ENCODE measurements around the gene ANKS1A. TPM values are rescaled to one million over a fixed set of nuclear protein-coding genes. Genes with fewer than 3 reads are reported as not detected.
A peak's percentile ranks its signal among the peaks of the same experiment; 100 is the strongest.

Gene ANKS1A
- total and polyA plus RNA-seq, 3 experiments from 2014 or later: 3.0 to 9.6 (median 8.7) TPM

DNA sequence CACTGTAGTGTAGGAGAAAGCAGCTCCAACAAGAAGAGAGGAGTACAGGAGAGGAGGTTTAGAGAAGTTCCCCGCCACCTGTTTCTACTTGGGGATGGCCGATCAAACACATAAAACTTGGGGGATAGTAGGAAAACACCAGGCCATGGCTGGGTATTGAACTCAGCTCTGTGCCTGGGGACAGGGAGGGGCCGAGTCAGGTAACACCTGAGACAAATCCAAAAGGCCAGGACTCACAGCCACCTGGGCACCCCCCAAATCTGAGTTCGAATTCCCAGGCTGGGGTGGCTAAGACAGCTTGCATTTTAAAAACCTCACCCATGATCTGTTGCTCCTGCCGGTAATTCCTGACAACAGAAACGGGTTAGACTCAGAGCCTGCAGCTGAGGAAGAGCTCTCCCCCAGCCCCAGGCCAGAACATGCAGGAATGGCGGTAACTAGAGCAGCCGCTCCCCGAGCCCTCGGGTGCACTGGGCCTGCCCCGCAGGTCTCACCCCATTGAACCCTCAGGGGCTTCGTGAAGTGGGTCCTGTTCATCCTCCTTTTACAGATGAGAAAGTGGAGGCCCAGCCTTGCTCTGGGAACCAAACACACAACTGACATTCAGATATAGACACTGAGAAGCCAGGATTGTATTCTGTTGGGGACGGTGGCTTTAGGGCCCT lies 191.1 kb downstream of the ANKS1A start:
- Histone ChIP-seq H3K36me3 (ENCODE audit: insufficient read depth, low read length) (no peaks in the 10 kb centered on the region), H3K27me3 (ENCODE audit: insufficient read depth, low read length, poor library complexity, severe bottlenecking) (no peaks in the 10 kb centered on the region), H3K27ac (ENCODE audit: low read depth, low read length) (no peak overlapping the region), H3K4me3 (ENCODE audit: low read length) (no peak overlapping the region), H3K4me1 (ENCODE audit: insufficient read depth, low read length) (no peaks in the 10 kb centered on the region), H3K9me3 (ENCODE audit: low read length) (no peaks in the 10 kb centered on the region)
- Mint-ChIP-seq H3K27me3 (no peaks in the 10 kb centered on the region), H3K4me1 (no peaks in the 10 kb centered on the region), H3K4me3 (no peak overlapping the region), H3K9me3 (no peaks in the 10 kb centered on the region), H3K27ac (no peak overlapping the region), H3K36me3 (peaks cover 0 to 77% (median 11%) of the 10 kb centered on the region in 3 donors)
- no peak for DNase-seq
- ChIA-PET CTCF (no interaction called here), POLR2A (no interaction called here)

DNA sequence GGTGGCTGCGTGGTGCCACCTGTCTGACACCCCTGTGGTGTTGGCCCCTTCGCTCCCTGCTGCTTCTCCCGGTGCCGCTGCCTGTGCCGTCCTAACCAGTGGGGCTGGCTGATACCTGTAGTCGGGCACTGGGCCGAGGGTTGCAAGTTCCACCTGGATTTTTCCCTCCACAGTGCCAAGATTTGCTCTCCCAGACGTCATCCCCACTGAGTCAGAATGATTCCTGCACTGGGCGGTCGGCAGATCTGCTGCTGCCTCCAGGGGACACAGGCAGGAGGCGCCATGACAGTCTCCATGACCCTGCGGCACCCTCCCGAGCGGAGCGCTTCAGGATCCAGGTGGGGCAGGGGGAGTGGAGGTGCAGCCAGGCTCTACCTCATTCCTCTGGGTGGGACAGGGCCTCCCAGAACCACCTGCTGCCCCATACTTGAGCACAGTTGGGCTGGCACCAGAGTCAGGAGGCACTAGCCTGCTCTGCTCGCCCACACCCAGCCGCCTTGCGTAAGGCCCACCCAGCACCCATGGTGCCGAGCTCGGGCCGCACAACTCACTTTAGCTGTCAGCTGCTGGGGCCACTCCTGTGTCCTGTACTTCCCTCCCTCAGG lies 191.9 kb downstream of the ANKS1A start:
- Mint-ChIP-seq H3K4me1 (no peaks in the 10 kb centered on the region), H3K27me3 (no peaks in the 10 kb centered on the region), H3K36me3 (peaks cover 0 to 79% (median 14%) of the 10 kb centered on the region in 3 donors), H3K4me3 (no peak overlapping the region), H3K27ac (no peak overlapping the region), H3K9me3 (no peaks in the 10 kb centered on the region)
- H3K4me1 ChIP-seq (ENCODE audit: insufficient read depth, low read length): no peaks in the 10 kb centered on the region
- H3K27ac ChIP-seq (ENCODE audit: low read depth, low read length): no peak overlapping the region
- no peaks in the 10 kb centered on the region for H3K27me3 ChIP-seq (ENCODE audit: insufficient read depth, low read length, poor library complexity, severe bottlenecking)
- CTCF ChIA-PET: no interaction called here
- no peak overlapping the region for H3K4me3 ChIP-seq (ENCODE audit: low read length)
- H3K36me3 ChIP-seq (ENCODE audit: insufficient read depth, low read length): no peaks in the 10 kb centered on the region
- POLR2A ChIA-PET: no interaction called here
- DNase-seq: no peak
- no peaks in the 10 kb centered on the region for H3K9me3 ChIP-seq (ENCODE audit: low read length)

DNA sequence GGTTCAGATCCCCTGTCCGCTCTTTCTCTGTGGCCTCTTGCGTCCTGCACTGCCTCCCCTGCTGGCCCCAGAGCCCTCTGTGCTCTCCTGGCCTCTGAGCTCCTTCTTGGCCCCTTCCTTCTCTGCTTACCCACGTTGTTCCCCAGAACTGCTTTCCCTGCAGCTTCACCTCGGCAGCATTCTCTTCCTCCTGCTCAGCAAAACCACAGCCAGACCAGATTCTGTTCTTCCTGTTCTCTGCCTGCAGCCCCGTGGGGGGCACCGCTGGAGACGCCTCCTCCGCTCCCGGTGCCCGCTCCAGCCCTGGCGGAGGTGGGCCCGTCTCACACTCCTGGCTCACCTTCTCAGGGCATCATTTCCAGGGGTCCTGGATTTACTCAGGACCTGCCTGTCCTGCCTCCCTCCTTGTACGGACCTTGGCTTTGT lies 192.4 kb downstream of the ANKS1A start:
- no peaks in the 10 kb centered on the region for H3K36me3 ChIP-seq (ENCODE audit: insufficient read depth, low read length)
- Mint-ChIP-seq H3K4me1 (no peaks in the 10 kb centered on the region), H3K36me3 (peaks cover 0 to 84% (median 14%) of the 10 kb centered on the region in 3 donors), H3K9me3 (no peaks in the 10 kb centered on the region), H3K27me3 (no peaks in the 10 kb centered on the region), H3K27ac (peak overlapping the region in 1 of 8 donors; percentile 39), H3K4me3 (no peak overlapping the region)
- no peaks in the 10 kb centered on the region for H3K9me3 ChIP-seq (ENCODE audit: low read length)
- no peak overlapping the region for H3K4me3 ChIP-seq (ENCODE audit: low read length)
- ChIA-PET CTCF (no interaction called here), POLR2A (no interaction called here)
- no peak overlapping the region for H3K27ac ChIP-seq (ENCODE audit: low read depth, low read length)
- DNase-seq: no peak
- H3K4me1 ChIP-seq (ENCODE audit: insufficient read depth, low read length): no peaks in the 10 kb centered on the region
- no peaks in the 10 kb centered on the region for H3K27me3 ChIP-seq (ENCODE audit: insufficient read depth, low read length, poor library complexity, severe bottlenecking)

- no peak for DNase-seq
- no peak overlapping the region for H3K27ac Mint-ChIP-seq
- H3K4me3 Mint-ChIP-seq: no peak overlapping the region
- no peaks in the 10 kb centered on the region for H3K27me3 Mint-ChIP-seq
- H3K4me1 Mint-ChIP-seq: no peaks in the 10 kb centered on the region
- Histone ChIP-seq H3K27ac (ENCODE audit: low read depth, low read length) (no peak overlapping the region), H3K9me3 (ENCODE audit: low read length) (no peaks in the 10 kb centered on the region), H3K4me1 (ENCODE audit: insufficient read depth, low read length) (no peaks in the 10 kb centered on the region), H3K36me3 (ENCODE audit: insufficient read depth, low read length) (no peaks in the 10 kb centered on the region), H3K4me3 (ENCODE audit: low read length) (no peak overlapping the region), H3K27me3 (ENCODE audit: insufficient read depth, low read length, poor library complexity, severe bottlenecking) (no peaks in the 10 kb centered on the region)
- POLR2A ChIA-PET: no interaction called here
- no peaks in the 10 kb centered on the region for H3K9me3 Mint-ChIP-seq
- peaks cover 0 to 85% (median 9%) of the 10 kb centered on the region in 3 donors for H3K36me3 Mint-ChIP-seq
- CTCF ChIA-PET: no interaction called here
These were observed 193.1 kb downstream of the ANKS1A start for GRCh38 chr6:35082046-35082732.

GRCh38 chr6:35082733-35083403 lies 193.8 kb downstream of the ANKS1A start:
- H3K36me3 Mint-ChIP-seq: peaks cover 0 to 89% (median 9%) of the 10 kb centered on the region in 3 donors
- H3K4me1 ChIP-seq (ENCODE audit: insufficient read depth, low read length): no peaks in the 10 kb centered on the region
- no peak overlapping the region for H3K4me3 Mint-ChIP-seq
- H3K36me3 ChIP-seq (ENCODE audit: insufficient read depth, low read length): no peaks in the 10 kb centered on the region
- H3K4me1 Mint-ChIP-seq: no peaks in the 10 kb centered on the region
- no peak overlapping the region for H3K4me3 ChIP-seq (ENCODE audit: low read length)
- CTCF ChIA-PET: no interaction called here
- POLR2A ChIA-PET: no interaction called here
- H3K27ac Mint-ChIP-seq: no peak overlapping the region
- no peaks in the 10 kb centered on the region for H3K27me3 ChIP-seq (ENCODE audit: insufficient read depth, low read length, poor library complexity, severe bottlenecking)
- H3K27me3 Mint-ChIP-seq: no peaks in the 10 kb centered on the region
- DNase-seq: no peak
- no peaks in the 10 kb centered on the region for H3K9me3 ChIP-seq (ENCODE audit: low read length)
- no peak overlapping the region for H3K27ac ChIP-seq (ENCODE audit: low read depth, low read length)
- no peaks in the 10 kb centered on the region for H3K9me3 Mint-ChIP-seq

DNA sequence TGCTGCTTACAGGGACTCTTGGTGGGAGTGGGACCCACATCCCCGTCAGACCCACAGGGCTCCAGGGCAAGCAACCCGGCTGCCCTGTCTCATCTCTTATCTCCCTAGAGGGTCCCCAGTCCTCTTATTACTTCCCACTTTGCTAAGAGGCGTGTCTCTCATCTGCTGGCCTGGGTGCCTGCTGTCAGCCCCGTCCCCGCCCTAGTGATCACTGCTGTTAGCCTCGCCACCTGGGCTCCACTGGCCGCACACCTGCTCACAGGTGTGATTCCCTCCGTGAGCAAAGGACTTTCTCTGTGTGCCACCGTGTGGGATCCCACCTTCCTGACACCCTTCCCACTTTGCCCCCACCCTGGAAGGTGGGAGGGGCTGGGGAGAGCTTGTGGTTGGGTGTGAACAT lies 194.5 kb downstream of the ANKS1A start:
- Histone ChIP-seq H3K36me3 (ENCODE audit: insufficient read depth, low read length) (no peaks in the 10 kb centered on the region), H3K27me3 (ENCODE audit: insufficient read depth, low read length, poor library complexity, severe bottlenecking) (no peaks in the 10 kb centered on the region), H3K9me3 (ENCODE audit: low read length) (no peaks in the 10 kb centered on the region), H3K27ac (ENCODE audit: low read depth, low read length) (no peak overlapping the region), H3K4me1 (ENCODE audit: insufficient read depth, low read length) (no peaks in the 10 kb centered on the region), H3K4me3 (ENCODE audit: low read length) (no peak overlapping the region)
- Mint-ChIP-seq H3K4me1 (no peaks in the 10 kb centered on the region), H3K27ac (peak overlapping the region in 2 of 8 donors; percentile 35 to 62), H3K9me3 (no peaks in the 10 kb centered on the region), H3K36me3 (peaks cover 0 to 90% (median 9%) of the 10 kb centered on the region in 3 donors), H3K27me3 (no peaks in the 10 kb centered on the region), H3K4me3 (no peak overlapping the region)
- ChIA-PET CTCF (no interaction called here), POLR2A (no interaction called here)
- no peak for DNase-seq

DNA sequence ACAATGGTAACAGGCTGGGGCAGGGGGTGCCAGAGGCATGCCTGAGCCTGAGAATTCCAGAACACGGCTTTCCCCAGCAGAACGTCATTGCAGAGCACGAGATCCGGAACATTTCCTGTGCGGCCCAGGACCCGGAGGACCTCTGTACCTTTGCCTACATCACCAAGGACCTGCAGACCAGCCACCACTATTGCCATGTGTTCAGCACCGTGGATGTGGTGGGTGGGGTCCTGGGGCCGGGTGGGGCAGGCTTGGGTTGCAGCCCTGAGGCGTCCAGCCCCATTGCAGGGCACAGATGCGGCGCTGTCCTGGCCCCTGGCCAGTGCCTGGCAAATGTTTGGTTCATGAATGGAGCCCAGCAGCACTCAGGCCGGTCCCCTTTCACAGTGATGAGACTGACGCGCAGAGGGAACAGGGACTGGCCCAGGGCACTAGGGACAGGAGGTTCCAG lies 195.0 kb downstream of the ANKS1A start:
- Mint-ChIP-seq H3K36me3 (peaks cover 0 to 92% (median 9%) of the 10 kb centered on the region in 3 donors), H3K27ac (no peak overlapping the region), H3K4me1 (no peaks in the 10 kb centered on the region), H3K27me3 (no peaks in the 10 kb centered on the region), H3K4me3 (no peak overlapping the region), H3K9me3 (no peaks in the 10 kb centered on the region)
- ChIA-PET CTCF (no interaction called here), POLR2A (interaction anchor here (0.7 kb wide), 1 partner anchor 215 kb away, joined by 5 read pairs; no protein-coding TSS in a partner anchor)
- no peak overlapping the region for H3K27ac ChIP-seq (ENCODE audit: low read depth, low read length)
- H3K4me3 ChIP-seq (ENCODE audit: low read length): no peak overlapping the region
- DNase-seq: no peak
- H3K36me3 ChIP-seq (ENCODE audit: insufficient read depth, low read length): no peaks in the 10 kb centered on the region
- no peaks in the 10 kb centered on the region for H3K4me1 ChIP-seq (ENCODE audit: insufficient read depth, low read length)
- no peaks in the 10 kb centered on the region for H3K27me3 ChIP-seq (ENCODE audit: insufficient read depth, low read length, poor library complexity, severe bottlenecking)
- H3K9me3 ChIP-seq (ENCODE audit: low read length): no peaks in the 10 kb centered on the region

Measured in CD8-positive, alpha-beta memory T cell (primary cell).